DOHH2 (cell line): ENCODE data around the gene ACO1.

ENCODE experiments used
- H3F3A ChIP-seq: fragments of 200-600 bp; sonication (generic), shearing (Covaris generic); 2 replicates; pipeline ENCODE4 v1.6.0; 2016; ENCODE audit warnings: antibody characterized with exemption, mild to moderate bottlenecking; ENCODE audit not compliant: control insufficient read depth, insufficient read depth
- H3K27ac ChIP-seq: fragments of 200-600 bp; sonication (generic); 2 replicates; pipeline ENCODE4 v1.5.1; 2014; ENCODE audit warnings: low read depth, mild to moderate bottlenecking, low read length, moderate library complexity
- H3K27me3 ChIP-seq: fragments of 200-600 bp; sonication (generic); 2 replicates; pipeline ENCODE4 v1.6.1; 2014; ENCODE audit warnings: mild to moderate bottlenecking, low read length, mixed read lengths; ENCODE audit not compliant: control insufficient read depth
- H3K36me3 ChIP-seq: fragments of 200-600 bp; sonication (generic); 2 replicates; pipeline ENCODE4 v1.6.1; 2014; ENCODE audit warnings: mild to moderate bottlenecking, low read length, moderate library complexity, mixed read lengths; ENCODE audit not compliant: control insufficient read depth
- H3K4me1 ChIP-seq: fragments of 200-600 bp; sonication (generic); 2 replicates; pipeline ENCODE4 v1.6.1; 2014; ENCODE audit warnings: mild to moderate bottlenecking, low read length, mixed read lengths; ENCODE audit not compliant: control insufficient read depth
- H3K4me2 ChIP-seq: fragments of 200-600 bp; sonication (generic); 2 replicates; pipeline ENCODE4 v1.6.0; 2014; ENCODE audit warnings: mild to moderate bottlenecking, low read length, moderate library complexity
- H3K4me3 ChIP-seq: fragments of 200-600 bp; sonication (generic); 2 replicates; pipeline ENCODE4 v1.5.1; 2014; ENCODE audit warnings: mild to moderate bottlenecking, low read length, mixed read lengths
- H3K79me2 ChIP-seq: fragments of 200-600 bp; sonication (generic); 2 replicates; pipeline ENCODE4 v1.6.1; 2014; ENCODE audit warnings: mild to moderate bottlenecking, low read length, mixed read lengths; ENCODE audit not compliant: control insufficient read depth
- H3K9me2 ChIP-seq: fragments of 200-600 bp; sonication (generic); replicated peaks from 2 replicates; pipeline ENCODE4 v1.6.1; 2014; ENCODE audit warnings: mild to moderate bottlenecking, low read length, mixed read lengths; ENCODE audit not compliant: control insufficient read depth
- H3K9me3 ChIP-seq: fragments of 200-600 bp; sonication (generic); 2 replicates; pipeline ENCODE4 v1.6.1; 2014; ENCODE audit warnings: antibody characterized with exemption, low read length, mixed read lengths; ENCODE audit not compliant: control insufficient read depth, insufficient read depth
- H4K20me1 ChIP-seq: fragments of 200-600 bp; sonication (generic); 2 replicates; pipeline ENCODE4 v1.6.0; 2014; ENCODE audit warnings: low read depth, mild to moderate bottlenecking, antibody characterized with exemption, low read length, moderate library complexity; ENCODE audit not compliant: control insufficient read depth, insufficient read depth
- EZH2phosphoT487 ChIP-seq: fragments of 200-600 bp; sonication (generic); IDR thresholded peaks from 2 replicates; pipeline ENCODE4 v1.6.1; 2017; ENCODE audit warnings: borderline replicate concordance, mild to moderate bottlenecking, antibody characterized with exemption, low read length, moderate library complexity, mixed read lengths
- TF ChIP-seq, protein P1 (sequence below): fragments of 200-600 bp; sonication (generic); IDR thresholded peaks from one replicate; pipeline ENCODE4 v1.5.1; 2014; ENCODE audit warnings: antibody characterized with exemption, mild to moderate bottlenecking, low read depth, low read length; ENCODE audit not compliant: poor library complexity, severe bottlenecking

ACO1 gene

DNA sequence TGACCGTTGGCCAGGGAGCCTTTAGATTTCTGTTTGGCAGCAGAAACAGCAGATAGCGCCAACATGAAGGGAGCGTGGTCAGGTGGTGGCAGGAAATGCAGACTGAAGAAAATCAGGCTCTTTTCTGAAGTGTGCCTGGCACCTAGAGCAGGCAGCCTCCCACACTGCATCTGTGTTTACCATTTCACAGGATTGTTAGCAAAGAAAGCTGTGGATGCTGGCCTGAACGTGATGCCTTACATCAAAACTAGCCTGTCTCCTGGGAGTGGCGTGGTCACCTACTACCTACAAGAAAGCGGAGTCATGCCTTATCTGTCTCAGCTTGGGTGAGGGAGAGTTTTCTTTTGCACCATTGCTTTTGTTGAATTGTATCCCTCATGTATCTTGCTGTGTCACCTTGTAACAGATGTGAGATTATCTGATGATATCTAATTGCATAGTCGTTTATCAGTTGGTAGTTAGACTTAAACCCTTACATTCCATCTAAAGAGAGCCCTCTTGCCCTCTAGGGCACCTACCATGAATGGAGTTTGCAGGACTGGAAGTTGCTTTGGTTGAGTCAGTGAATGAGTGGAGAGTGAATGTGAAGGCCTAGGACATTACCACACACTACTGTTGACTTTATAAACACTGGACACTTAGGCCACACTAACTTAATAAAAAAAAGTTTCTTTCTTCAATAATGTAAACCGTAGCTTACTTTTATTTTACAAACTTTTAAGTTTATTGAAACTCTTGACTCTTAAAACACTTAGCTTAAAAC lies 42.8 kb downstream of the ACO1 start:
- TF ChIP-seq EZH2phosphoT487: no peak
- Histone ChIP-seq H3K27me3 (no peaks in the 10 kb centered on the region), H3F3A (no peaks in the 10 kb centered on the region), H3K9me2 (no peaks in the 10 kb centered on the region), H3K79me2 (no peaks in the 10 kb centered on the region), H3K4me3 (no peak overlapping the region), H4K20me1 (no peaks in the 10 kb centered on the region), H3K27ac (no peak overlapping the region), H3K9me3 (no peaks in the 10 kb centered on the region), H3K4me2 (no peak overlapping the region), H3K36me3 (no peaks in the 10 kb centered on the region), H3K4me1 (no peaks in the 10 kb centered on the region)

DNA sequence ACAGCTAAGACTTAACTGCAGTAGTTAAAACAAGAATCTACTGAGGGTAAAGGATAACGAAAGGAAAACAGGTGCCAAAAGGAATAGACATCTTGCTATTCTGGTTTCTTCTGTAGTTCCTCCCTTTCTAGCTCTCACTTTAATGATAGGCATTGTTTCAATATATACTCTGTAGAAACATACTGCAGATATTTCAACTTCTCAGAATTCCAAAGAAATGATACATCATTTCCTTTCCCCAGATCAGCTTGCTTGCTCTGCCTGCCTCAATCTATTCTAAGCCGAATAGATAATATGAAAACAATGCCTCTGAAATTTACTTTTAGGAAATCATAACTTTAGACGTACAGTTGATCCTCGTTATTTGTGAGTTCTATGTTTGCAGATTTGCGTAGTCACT lies 46.3 kb downstream of the ACO1 start:
- TF ChIP-seq, protein P1, sequence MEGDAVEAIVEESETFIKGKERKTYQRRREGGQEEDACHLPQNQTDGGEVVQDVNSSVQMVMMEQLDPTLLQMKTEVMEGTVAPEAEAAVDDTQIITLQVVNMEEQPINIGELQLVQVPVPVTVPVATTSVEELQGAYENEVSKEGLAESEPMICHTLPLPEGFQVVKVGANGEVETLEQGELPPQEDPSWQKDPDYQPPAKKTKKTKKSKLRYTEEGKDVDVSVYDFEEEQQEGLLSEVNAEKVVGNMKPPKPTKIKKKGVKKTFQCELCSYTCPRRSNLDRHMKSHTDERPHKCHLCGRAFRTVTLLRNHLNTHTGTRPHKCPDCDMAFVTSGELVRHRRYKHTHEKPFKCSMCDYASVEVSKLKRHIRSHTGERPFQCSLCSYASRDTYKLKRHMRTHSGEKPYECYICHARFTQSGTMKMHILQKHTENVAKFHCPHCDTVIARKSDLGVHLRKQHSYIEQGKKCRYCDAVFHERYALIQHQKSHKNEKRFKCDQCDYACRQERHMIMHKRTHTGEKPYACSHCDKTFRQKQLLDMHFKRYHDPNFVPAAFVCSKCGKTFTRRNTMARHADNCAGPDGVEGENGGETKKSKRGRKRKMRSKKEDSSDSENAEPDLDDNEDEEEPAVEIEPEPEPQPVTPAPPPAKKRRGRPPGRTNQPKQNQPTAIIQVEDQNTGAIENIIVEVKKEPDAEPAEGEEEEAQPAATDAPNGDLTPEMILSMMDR: no peak
- no peak for TF ChIP-seq EZH2phosphoT487
- H3K9me2 ChIP-seq: no peaks in the 10 kb centered on the region
- no peaks in the 10 kb centered on the region for H3K79me2 ChIP-seq
- H3F3A ChIP-seq: no peaks in the 10 kb centered on the region
- no peak overlapping the region for H3K4me2 ChIP-seq
- H3K9me3 ChIP-seq: no peaks in the 10 kb centered on the region
- H3K4me3 ChIP-seq: no peak overlapping the region
- H3K4me1 ChIP-seq: no peaks in the 10 kb centered on the region
- no peaks in the 10 kb centered on the region for H3K36me3 ChIP-seq
- H3K27ac ChIP-seq: no peak overlapping the region
- H4K20me1 ChIP-seq: no peaks in the 10 kb centered on the region
- no peaks in the 10 kb centered on the region for H3K27me3 ChIP-seq

DNA sequence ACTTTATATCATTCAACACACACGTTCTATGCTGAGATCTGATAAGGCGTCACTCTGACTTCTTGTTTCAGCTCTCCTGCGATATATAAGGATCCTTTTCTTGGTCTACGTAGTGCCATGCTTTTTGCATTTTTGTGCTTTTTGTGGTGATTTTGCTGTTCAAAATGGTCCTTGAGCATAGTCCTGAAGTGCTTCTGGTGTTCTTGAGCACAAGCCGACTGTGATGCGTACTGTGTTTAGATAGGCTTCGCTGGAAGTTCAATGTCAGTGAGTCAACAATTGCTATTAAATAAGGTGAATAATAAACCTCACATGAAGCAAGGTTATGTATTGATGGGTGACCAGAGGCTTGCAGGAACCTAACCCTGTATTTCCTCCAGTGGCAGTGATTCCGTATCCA lies 46.8 kb downstream of the ACO1 start:
- Histone ChIP-seq H3K27me3 (no peaks in the 10 kb centered on the region), H4K20me1 (no peaks in the 10 kb centered on the region), H3K79me2 (no peaks in the 10 kb centered on the region), H3K36me3 (no peaks in the 10 kb centered on the region), H3K4me1 (no peaks in the 10 kb centered on the region), H3K9me3 (no peaks in the 10 kb centered on the region), H3K9me2 (no peaks in the 10 kb centered on the region), H3K27ac (no peak overlapping the region), H3F3A (no peaks in the 10 kb centered on the region), H3K4me2 (no peak overlapping the region), H3K4me3 (no peak overlapping the region)
- no peak for TF ChIP-seq EZH2phosphoT487
- TF ChIP-seq, protein P1: no peak

DNA sequence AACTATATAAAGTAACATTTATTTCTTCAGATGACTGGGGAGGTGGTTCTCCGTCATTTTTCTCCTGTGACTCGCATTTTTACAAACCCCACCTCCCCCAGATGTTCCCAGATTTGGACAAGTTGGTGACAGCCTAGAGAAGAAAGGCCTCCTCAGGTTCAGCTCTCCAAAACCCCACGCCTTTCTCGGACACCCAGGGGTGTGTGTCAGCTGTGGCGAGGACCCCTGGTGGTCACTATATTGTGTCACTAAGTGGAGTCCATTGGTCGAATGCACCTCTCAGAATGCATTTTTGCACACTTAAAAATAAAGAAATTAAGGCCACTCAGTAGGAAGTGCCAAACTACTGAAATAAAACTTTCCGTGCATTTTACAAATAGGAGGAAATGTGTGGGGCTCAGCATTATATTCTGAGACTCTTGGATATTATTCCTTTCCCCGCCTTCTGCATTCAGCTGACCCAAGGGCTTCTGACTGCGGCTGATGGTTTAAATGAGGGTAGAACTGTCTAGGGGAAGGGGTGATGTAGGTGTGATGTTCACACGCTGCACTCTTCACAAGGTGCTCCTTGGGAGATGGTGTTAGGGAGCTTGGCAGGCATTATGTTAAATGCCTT lies 47.6 kb downstream of the ACO1 start:
- no peaks in the 10 kb centered on the region for H3K9me3 ChIP-seq
- no peaks in the 10 kb centered on the region for H4K20me1 ChIP-seq
- H3K36me3 ChIP-seq: no peaks in the 10 kb centered on the region
- H3K79me2 ChIP-seq: no peaks in the 10 kb centered on the region
- H3K4me2 ChIP-seq: no peak overlapping the region
- no peaks in the 10 kb centered on the region for H3K9me2 ChIP-seq
- no peaks in the 10 kb centered on the region for H3F3A ChIP-seq
- H3K27ac ChIP-seq: no peak overlapping the region
- no peak overlapping the region for H3K4me3 ChIP-seq
- TF ChIP-seq EZH2phosphoT487: no peak
- TF ChIP-seq, protein P1: peak; percentile 57
- no peaks in the 10 kb centered on the region for H3K27me3 ChIP-seq
- H3K4me1 ChIP-seq: no peaks in the 10 kb centered on the region
